Activated CD4-positive, alpha-beta T cell treated with anti-CD3 and anti-CD28 coated beads for 4 hours (primary cell): ENCODE measurements around the gene GLI3.
A peak's percentile ranks its signal among the peaks of the same experiment; 100 is the strongest.

Experiments
- DNase-seq, 2 donors: peaks; one replicate each; pipeline ENCODE4 v3.0.0-alpha.2; 2020

The GLI3 gene

GRCh38 chr7:42236976-42237810 lies at the start of gene GLI3:
Gene GLI3 (minus strand): TSS chr7:42237209. CDS start chr7:42223253, 13,956 bp downstream.
- DNase-seq: peak in 1 of 2 donors; percentile 2

GRCh38 chr7:42285383-42285824 lies 48.4 kb upstream of the GLI3 start:
- DNase-seq: no peak

- no peak for DNase-seq
These were observed 46.5 kb upstream of the GLI3 start for GRCh38 chr7:42283553-42283952.

GRCh38 chr7:42278344-42278743 lies 41.3 kb upstream of the GLI3 start:
- DNase-seq: no peak

- no peak for DNase-seq
These were observed 37.0 kb upstream of the GLI3 start for GRCh38 chr7:42274053-42274452.

- no peak for DNase-seq
These were observed 36.0 kb upstream of the GLI3 start for GRCh38 chr7:42272793-42273665.

GRCh38 chr7:42269161-42269560 lies 32.2 kb upstream of the GLI3 start:
- no peak for DNase-seq

GRCh38 chr7:42264702-42265101 lies 27.7 kb upstream of the GLI3 start:
- DNase-seq: no peak

GRCh38 chr7:42263971-42264370 lies 27.0 kb upstream of the GLI3 start:
- DNase-seq: no peak

- no peak for DNase-seq
These were observed 26.0 kb upstream of the GLI3 start for GRCh38 chr7:42262964-42263363.

GRCh38 chr7:42254217-42254616 lies 17.2 kb upstream of the GLI3 start:
- DNase-seq: no peak

- no peak for DNase-seq
These were observed 16.3 kb upstream of the GLI3 start for GRCh38 chr7:42253316-42253715.

- no peak for DNase-seq
These were observed 13.4 kb upstream of the GLI3 start for GRCh38 chr7:42250411-42250810.

- no peak for DNase-seq
These were observed 11.6 kb upstream of the GLI3 start for GRCh38 chr7:42248579-42248978.

- DNase-seq: no peak
These were observed 10.3 kb upstream of the GLI3 start for GRCh38 chr7:42247301-42247700.

GRCh38 chr7:42244828-42245227 lies 7.8 kb upstream of the GLI3 start:
- no peak for DNase-seq

- no peak for DNase-seq
These were observed 5.4 kb upstream of the GLI3 start for GRCh38 chr7:42242381-42242780.

- no peak for DNase-seq
These were observed 4.4 kb upstream of the GLI3 start for GRCh38 chr7:42241424-42241823.

- DNase-seq: no peak
These were observed 3.4 kb upstream of the GLI3 start for GRCh38 chr7:42240416-42240815.

- DNase-seq: no peak
These were observed 1.8 kb upstream of the GLI3 start for GRCh38 chr7:42238709-42239366.

GRCh38 chr7:42237811-42238541 lies 967 bp upstream of the GLI3 start:
- no peak for DNase-seq

- DNase-seq: no peak
These were observed 588 bp downstream of the GLI3 start for GRCh38 chr7:42236266-42236975.
